Adipocyte (in vitro differentiated cells): ENCODE results near the gene GID4.

Source experiments
- DNase-seq: peaks from one replicate; pipeline ENCODE4 v3.0.0-alpha.2; 2015; ENCODE audit warnings: low read depth
- H3K27me3 ChIP-seq: replicated peaks from 2 replicates; pipeline ENCODE4 v1.7.0; 2013; ENCODE audit warnings: mild to moderate bottlenecking, low read length, moderate library complexity; ENCODE audit not compliant: control insufficient read depth, insufficient read depth
- H3K36me3 ChIP-seq: 2 replicates; pipeline ENCODE4 v1.7.0; 2013; ENCODE audit warnings: low read length, mild to moderate bottlenecking, moderate library complexity; ENCODE audit not compliant: control insufficient read depth, insufficient read depth, severe bottlenecking
- H3K4me1 ChIP-seq: 2 replicates; pipeline ENCODE4 v1.7.0; 2013; ENCODE audit warnings: mild to moderate bottlenecking, low read length, moderate library complexity; ENCODE audit not compliant: control insufficient read depth, insufficient read depth
- H3K4me3 ChIP-seq: 2 replicates; pipeline ENCODE4 v1.7.0; 2013; ENCODE audit warnings: mild to moderate bottlenecking, low read length, moderate library complexity
- H3K9ac ChIP-seq: 2 replicates; pipeline ENCODE4 v1.7.0; 2013; ENCODE audit warnings: mild to moderate bottlenecking, low read length, moderate library complexity
- H3K9me3 ChIP-seq: 2 replicates; pipeline ENCODE4 v1.7.0; 2013; ENCODE audit warnings: mild to moderate bottlenecking, low read length, moderate library complexity; ENCODE audit not compliant: control insufficient read depth

Gene GID4

GRCh38 chr17:18055597-18055996 lies 16.4 kb downstream of the GID4 start:
- Histone ChIP-seq H3K9me3 (no peaks in the 10 kb centered on the region), H3K4me1 (no peaks in the 10 kb centered on the region), H3K9ac (no peak overlapping the region), H3K27me3 (no peaks in the 10 kb centered on the region), H3K4me3 (no peak overlapping the region), H3K36me3 (peaks cover 63% of the 10 kb centered on the region)
- DNase-seq = no peak

GRCh38 chr17:18056214-18056613 lies 17.0 kb downstream of the GID4 start:
- peaks cover 65% of the 10 kb centered on the region for H3K36me3 ChIP-seq
- no peak for DNase-seq
- H3K9ac ChIP-seq = no peak overlapping the region
- H3K9me3 ChIP-seq = no peaks in the 10 kb centered on the region
- H3K4me3 ChIP-seq = no peak overlapping the region
- H3K4me1 ChIP-seq = no peaks in the 10 kb centered on the region
- H3K27me3 ChIP-seq = no peaks in the 10 kb centered on the region

GRCh38 chr17:18059283-18059682 lies 20.1 kb downstream of the GID4 start:
- no peak for DNase-seq
- H3K27me3 ChIP-seq = no peaks in the 10 kb centered on the region
- H3K9me3 ChIP-seq = no peaks in the 10 kb centered on the region
- H3K4me3 ChIP-seq = no peak overlapping the region
- H3K4me1 ChIP-seq = no peaks in the 10 kb centered on the region
- no peak overlapping the region for H3K9ac ChIP-seq
- peaks cover 71% of the 10 kb centered on the region for H3K36me3 ChIP-seq

GRCh38 chr17:18064053-18064452 lies 24.8 kb downstream of the GID4 start:
- no peaks in the 10 kb centered on the region for H3K4me1 ChIP-seq
- no peaks in the 10 kb centered on the region for H3K27me3 ChIP-seq
- no peak overlapping the region for H3K4me3 ChIP-seq
- H3K36me3 ChIP-seq = peaks cover 64% of the 10 kb centered on the region
- DNase-seq = no peak
- H3K9me3 ChIP-seq = no peaks in the 10 kb centered on the region
- H3K9ac ChIP-seq = no peak overlapping the region

GRCh38 chr17:18065546-18065945 lies 26.3 kb downstream of the GID4 start:
- Histone ChIP-seq H3K4me3 (no peak overlapping the region), H3K4me1 (peaks cover 5% of the 10 kb centered on the region), H3K27me3 (no peaks in the 10 kb centered on the region), H3K9me3 (no peaks in the 10 kb centered on the region), H3K9ac (no peak overlapping the region), H3K36me3 (peaks cover 58% of the 10 kb centered on the region)
- no peak for DNase-seq

- Histone ChIP-seq H3K9me3 (no peaks in the 10 kb centered on the region), H3K4me1 (peaks cover 13% of the 10 kb centered on the region), H3K4me3 (no peak overlapping the region), H3K36me3 (peaks cover 46% of the 10 kb centered on the region), H3K27me3 (no peaks in the 10 kb centered on the region), H3K9ac (no peak overlapping the region)
- no peak for DNase-seq
These were observed 27.7 kb downstream of the GID4 start for GRCh38 chr17:18066866-18067265.

- H3K4me1 ChIP-seq = peaks cover 13% of the 10 kb centered on the region
- H3K36me3 ChIP-seq = peaks cover 31% of the 10 kb centered on the region
- no peaks in the 10 kb centered on the region for H3K9me3 ChIP-seq
- H3K9ac ChIP-seq = no peak overlapping the region
- DNase-seq = no peak
- no peak overlapping the region for H3K4me3 ChIP-seq
- no peaks in the 10 kb centered on the region for H3K27me3 ChIP-seq
These were observed 29.9 kb downstream of the GID4 start for GRCh38 chr17:18069101-18069500.

GRCh38 chr17:18070861-18071340 lies 31.7 kb downstream of the GID4 start:
- DNase-seq = peak; percentile 52
- peaks cover 13% of the 10 kb centered on the region for H3K4me1 ChIP-seq
- peak overlapping the region; percentile 73 for H3K4me3 ChIP-seq
- H3K9me3 ChIP-seq = no peaks in the 10 kb centered on the region
- H3K36me3 ChIP-seq = peaks cover 13% of the 10 kb centered on the region
- H3K27me3 ChIP-seq = no peaks in the 10 kb centered on the region
- H3K9ac ChIP-seq = peak overlapping the region; percentile 55

- H3K4me3 ChIP-seq = no peak overlapping the region
- H3K36me3 ChIP-seq = peaks cover 7% of the 10 kb centered on the region
These were observed 32.5 kb downstream of the GID4 start for GRCh38 chr17:18071751-18072150.

GRCh38 chr17:18074566-18075272 lies 35.5 kb downstream of the GID4 start:
- no peak overlapping the region for H3K4me3 ChIP-seq
- H3K4me1 ChIP-seq = peaks cover 13% of the 10 kb centered on the region
- no peaks in the 10 kb centered on the region for H3K27me3 ChIP-seq
- no peak for DNase-seq
- H3K9me3 ChIP-seq = no peaks in the 10 kb centered on the region
- no peak overlapping the region for H3K9ac ChIP-seq
- no peaks in the 10 kb centered on the region for H3K36me3 ChIP-seq

More at GRCh38 chr17:18071751-18072150, 32.5 kb downstream of the GID4 start:
- no peak for DNase-seq
- Histone ChIP-seq H3K9me3 (no peaks in the 10 kb centered on the region), H3K9ac (no peak overlapping the region), H3K27me3 (no peaks in the 10 kb centered on the region), H3K4me1 (peaks cover 13% of the 10 kb centered on the region)

GRCh38 chr17:18076936-18077335 lies 37.7 kb downstream of the GID4 start:
- no peak overlapping the region for H3K4me3 ChIP-seq
- H3K9ac ChIP-seq = no peak overlapping the region
- H3K36me3 ChIP-seq = no peaks in the 10 kb centered on the region
- DNase-seq = no peak
- H3K9me3 ChIP-seq = no peaks in the 10 kb centered on the region
- no peaks in the 10 kb centered on the region for H3K27me3 ChIP-seq
- H3K4me1 ChIP-seq = no peaks in the 10 kb centered on the region

GRCh38 chr17:18079543-18079942 lies 40.3 kb downstream of the GID4 start:
- Histone ChIP-seq H3K9me3 (no peaks in the 10 kb centered on the region), H3K4me3 (no peak overlapping the region), H3K9ac (no peak overlapping the region), H3K27me3 (no peaks in the 10 kb centered on the region), H3K36me3 (no peaks in the 10 kb centered on the region), H3K4me1 (no peaks in the 10 kb centered on the region)
- no peak for DNase-seq
